CD4-positive, alpha-beta T cell treated with Interleukin-15 for 1 hour (primary cell): Measurements from ENCODE around the gene SRMS.

Experiments
- DNase-seq: peaks from one replicate; pipeline ENCODE4 v3.0.0-alpha.2; 2020

SRMS gene

GRCh38 chr20:63498960-63499337 lies 48.6 kb downstream of the SRMS start, which contains the start of gene EEF1A2:
TSS of gene EEF1A2 (minus strand) at chr20:63499083. CDS start at chr20:63497763, 1,320 bp downstream.
- peak; percentile 68 for DNase-seq

- no peak for DNase-seq
Measured at GRCh38 chr20:63497946-63498935, 49.3 kb downstream of the SRMS start.

GRCh38 chr20:63497138-63497945 lies 50.2 kb downstream of the SRMS start:
- DNase-seq, result no peak

- DNase-seq, result no peak
Measured at GRCh38 chr20:63496596-63497120, 50.9 kb downstream of the SRMS start.

- DNase-seq, result peak; percentile 72
Measured at GRCh38 chr20:63495741-63496595, 51.6 kb downstream of the SRMS start.

GRCh38 chr20:63495167-63495720 lies 52.3 kb downstream of the SRMS start:
- no peak for DNase-seq

- no peak for DNase-seq
Measured at GRCh38 chr20:63494420-63495166, 53.0 kb downstream of the SRMS start.

- DNase-seq, result no peak
Measured at GRCh38 chr20:63494084-63494419, 53.5 kb downstream of the SRMS start.

GRCh38 chr20:63493563-63494020 lies 54.0 kb downstream of the SRMS start:
- no peak for DNase-seq

GRCh38 chr20:63492982-63493381 lies 54.6 kb downstream of the SRMS start:
- DNase-seq, result no peak

- DNase-seq, result no peak
Measured at GRCh38 chr20:63492518-63492917, 55.0 kb downstream of the SRMS start.

- no peak for DNase-seq
Measured at GRCh38 chr20:63491635-63492230, 55.8 kb downstream of the SRMS start.

- no peak for DNase-seq
Measured at GRCh38 chr20:63491078-63491477, 56.5 kb downstream of the SRMS start.
